HEK293 (cell line): ENCODE data around the gene GUCY1A2.

Experiments used
- CTCF ChIA-PET: fragments of 350-600 bp; formaldehyde crosslinking; extraction: SDS; loops from one replicate; lab custom pipeline; 2021; ENCODE audit warnings: antibody characterized with exemption; lab: Yijun Ruan, JAX
- POLR2A ChIA-PET: fragments of 300-600 bp; formaldehyde crosslinking; extraction: SDS; loops from one replicate; lab custom pipeline; 2020; ENCODE audit warnings: antibody characterized with exemption, inconsistent platforms; lab: Yijun Ruan, JAX
- H3K27ac ChIP-seq: fragments of 200-500 bp; sonication (Bioruptor generic); 2 replicates; pipeline ENCODE4 v1.5.1; 2014; ENCODE audit warnings: low read depth, low read length, control low read depth, inconsistent platforms; ENCODE audit errors: extremely low read depth
- H3K36me3 ChIP-seq, 2 experiments: fragments of 200-500 bp in 1 of 2; sonication (Bioruptor generic) in 1 of 2; 1 replicate in 1 of 2; 2 replicates in 1 of 2; pipeline ENCODE4 v1.5.1; 2014 to 2017; ENCODE audit warnings: inconsistent platforms in 2 of 2, low read length in 2 of 2; ENCODE audit not compliant: control insufficient read depth in 2 of 2, insufficient read depth in 1 of 2
- H3K4me1 ChIP-seq: fragments of 200-500 bp; sonication (Bioruptor generic); 2 replicates; pipeline ENCODE4 v1.5.1; 2014; ENCODE audit warnings: mild to moderate bottlenecking, low read length, inconsistent platforms; ENCODE audit not compliant: control insufficient read depth, insufficient read depth
- H3K4me3 ChIP-seq: 2 replicates; pipeline ENCODE4 v1.5.1; 2011; ENCODE audit warnings: low read depth, mild to moderate bottlenecking, control low read depth, low read length, moderate library complexity
- H3K9me3 ChIP-seq: fragments of 200-500 bp; sonication (Bioruptor generic); 2 replicates; pipeline ENCODE4 v1.5.1; 2014; ENCODE audit warnings: low read depth, low read length, inconsistent platforms; ENCODE audit not compliant: control insufficient read depth, insufficient read depth
- AEBP2 ChIP-seq: fragments of 450-650 bp; formaldehyde crosslinking; IDR thresholded peaks from 2 replicates; pipeline ENCODE4 v1.5.1; 2016; ENCODE audit warnings: missing biosample characterization, missing genetic modification characterization, borderline replicate concordance
- KLF16 ChIP-seq: fragments of 450-650 bp; formaldehyde crosslinking; IDR thresholded peaks from 2 replicates; pipeline ENCODE4 v1.5.1; 2017; ENCODE audit warnings: missing biosample characterization, missing genetic modification characterization
- PBX3 ChIP-seq: sonication (generic); formaldehyde crosslinking; IDR thresholded peaks from 2 replicates; pipeline ENCODE4 v1.8.1; 2022; ENCODE audit warnings: mild to moderate bottlenecking, moderate library complexity, missing genetic modification reagents
- SCRT2 ChIP-seq: fragments of 450-650 bp; formaldehyde crosslinking; IDR thresholded peaks from 2 replicates; pipeline ENCODE4 v1.5.1; 2016; ENCODE audit warnings: missing biosample characterization, missing genetic modification characterization
- ZBTB10 ChIP-seq: fragments of 450-650 bp; formaldehyde crosslinking; IDR thresholded peaks from 2 replicates; pipeline ENCODE4 v1.5.1; 2016; ENCODE audit warnings: missing biosample characterization, missing genetic modification characterization
- ZNF133 ChIP-seq: fragments of 450-650 bp; formaldehyde crosslinking; IDR thresholded peaks from 2 replicates; pipeline ENCODE4 v1.5.1; 2016; ENCODE audit warnings: missing biosample characterization, missing genetic modification characterization
- ZNF155 ChIP-seq: fragments of 450-650 bp; formaldehyde crosslinking; IDR thresholded peaks from 2 replicates; pipeline ENCODE4 v1.5.1; 2016; ENCODE audit warnings: missing biosample characterization, missing genetic modification characterization
- ZNF202 ChIP-seq: fragments of 450-650 bp; formaldehyde crosslinking; IDR thresholded peaks from 2 replicates; pipeline ENCODE4 v1.5.1; 2016; ENCODE audit warnings: missing biosample characterization, missing genetic modification characterization, borderline replicate concordance
- ZNF239 ChIP-seq: fragments of 450-650 bp; formaldehyde crosslinking; IDR thresholded peaks from 2 replicates; pipeline ENCODE4 v1.5.1; 2016; ENCODE audit warnings: missing biosample characterization, missing genetic modification characterization
- ZNF366 ChIP-seq: fragments of 450-650 bp; formaldehyde crosslinking; conservative IDR thresholded peaks from 2 replicates; pipeline ENCODE4 v1.5.1; 2016; ENCODE audit warnings: missing biosample characterization, missing genetic modification characterization
- ZNF473 ChIP-seq: fragments of 450-650 bp; formaldehyde crosslinking; IDR thresholded peaks from 2 replicates; pipeline ENCODE4 v1.5.1; 2017; ENCODE audit warnings: missing biosample characterization, missing genetic modification characterization
- ZNF513 ChIP-seq: fragments of 450-650 bp; IDR thresholded peaks from 2 replicates; pipeline ENCODE4 v1.5.1; 2018; ENCODE audit warnings: missing biosample characterization, missing genetic modification characterization
- ZNF548 ChIP-seq: fragments of 450-650 bp; formaldehyde crosslinking; IDR thresholded peaks from 2 replicates; pipeline ENCODE4 v1.5.1; 2016; ENCODE audit warnings: missing biosample characterization, missing genetic modification characterization
- ZNF596 ChIP-seq: fragments of 450-650 bp; IDR thresholded peaks from 2 replicates; pipeline ENCODE4 v1.5.0; 2018; ENCODE audit warnings: missing biosample characterization, mild to moderate bottlenecking, missing genetic modification characterization, moderate library complexity
- ZNF621 ChIP-seq: fragments of 450-650 bp; formaldehyde crosslinking; IDR thresholded peaks from 2 replicates; pipeline ENCODE4 v1.5.1; 2017; ENCODE audit warnings: missing biosample characterization, missing genetic modification characterization
- ZNF654 ChIP-seq: fragments of 450-650 bp; formaldehyde crosslinking; IDR thresholded peaks from 2 replicates; pipeline ENCODE4 v1.5.1; 2016; ENCODE audit warnings: low read depth, missing biosample characterization, missing genetic modification characterization
- ZNF658 ChIP-seq: fragments of 450-650 bp; formaldehyde crosslinking; IDR thresholded peaks from 2 replicates; pipeline ENCODE4; 2016; ENCODE audit warnings: missing biosample characterization, missing genetic modification characterization
- ZNF692 ChIP-seq: fragments of 450-650 bp; formaldehyde crosslinking; IDR thresholded peaks from 2 replicates; pipeline ENCODE4 v1.5.1; 2016; ENCODE audit warnings: missing biosample characterization, missing genetic modification characterization
- ZNF747 ChIP-seq: fragments of 450-650 bp; formaldehyde crosslinking; IDR thresholded peaks from 2 replicates; pipeline ENCODE4 v1.5.1; 2016; ENCODE audit warnings: missing biosample characterization, missing genetic modification characterization
- ZXDB ChIP-seq: fragments of 450-650 bp; formaldehyde crosslinking; IDR thresholded peaks from 2 replicates; pipeline ENCODE4 v1.5.1; 2016; ENCODE audit warnings: missing biosample characterization, missing genetic modification characterization

Gene GUCY1A2

DNA sequence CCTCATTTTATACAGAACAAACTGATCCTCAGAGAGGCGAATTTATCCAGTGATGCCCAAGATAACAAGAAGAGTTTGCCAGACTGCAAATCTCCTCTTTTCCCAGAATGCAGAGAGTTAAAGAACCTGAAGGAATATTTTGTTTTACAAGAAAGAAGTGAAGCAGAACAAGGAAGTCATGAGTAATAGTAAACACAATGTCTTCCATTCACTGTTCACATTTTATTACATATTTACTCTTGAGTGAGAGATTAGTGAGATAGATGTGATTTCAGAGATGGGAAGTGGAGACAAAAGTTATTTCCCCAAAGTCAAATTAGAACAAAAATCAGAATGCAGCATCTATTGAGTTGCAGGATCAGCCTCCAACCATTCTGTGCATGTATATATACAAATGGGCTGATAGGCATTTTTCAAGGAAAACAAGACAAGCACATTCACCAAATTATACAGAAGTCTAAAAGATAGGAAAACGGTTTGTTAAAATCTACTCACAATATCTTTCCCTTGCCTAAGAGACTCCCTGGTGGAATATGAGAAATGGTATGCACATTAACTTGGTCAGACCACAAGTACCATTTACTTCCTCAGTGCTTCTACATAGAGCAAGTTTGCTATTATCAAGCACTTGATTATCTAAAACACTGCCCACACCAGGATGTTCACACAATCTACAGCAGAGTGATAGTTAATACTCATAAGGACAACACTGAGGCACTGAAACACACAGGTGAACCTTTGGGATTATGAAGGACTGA lies 12.0 kb downstream of the GUCY1A2 start:
- ChIA-PET POLR2A (no interaction called here), CTCF (no interaction called here)
- no peaks in the 10 kb centered on the region for H3K4me1 ChIP-seq
- no peaks in the 10 kb centered on the region for H3K9me3 ChIP-seq
- TF ChIP-seq ZNF202 (tag by site-specific recombination): no peak
- TF ChIP-seq ZXDB: no peak
- TF ChIP-seq ZBTB10 (tag by site-specific recombination): no peak
- H3K27ac ChIP-seq: no peak overlapping the region
- H3K4me3 ChIP-seq: no peak overlapping the region
- no peaks in the 10 kb centered on the region for H3K36me3 ChIP-seq

DNA sequence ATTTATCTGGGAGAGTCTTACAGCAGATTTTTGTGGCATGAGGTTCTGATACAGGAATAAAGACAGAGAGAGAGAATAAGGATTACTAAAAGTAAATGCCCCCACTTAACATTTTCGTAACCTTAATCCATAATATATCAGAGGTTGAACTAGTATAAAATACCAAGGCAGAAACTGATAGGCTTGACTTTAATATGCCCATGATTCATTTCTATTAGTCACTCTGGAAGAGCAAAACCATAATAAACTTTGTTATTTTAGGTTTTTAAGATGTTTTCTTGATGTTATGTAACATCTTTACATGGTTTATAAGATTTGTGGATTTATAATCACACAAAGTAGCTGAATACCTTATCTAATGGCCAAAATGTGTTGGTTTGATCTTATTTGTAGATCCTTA lies 19.1 kb downstream of the GUCY1A2 start:
- Histone ChIP-seq H3K27ac (no peak overlapping the region), H3K36me3 (no peaks in the 10 kb centered on the region), H3K9me3 (no peaks in the 10 kb centered on the region), H3K4me3 (no peak overlapping the region), H3K4me1 (no peaks in the 10 kb centered on the region)
- POLR2A ChIA-PET: no interaction called here
- TF ChIP-seq AEBP2 (tag by site-specific recombination): no peak
- TF ChIP-seq SCRT2 (tag by site-specific recombination): no peak
- no peak for TF ChIP-seq ZNF239 (tag by site-specific recombination)
- TF ChIP-seq ZNF548 (tag by site-specific recombination): no peak
- no peak for TF ChIP-seq ZNF658
- no peak for TF ChIP-seq PBX3 (CRISPR knock-in tag)
- TF ChIP-seq ZNF155 (tag by site-specific recombination): no peak
- no peak for TF ChIP-seq KLF16 (tag by site-specific recombination)
- TF ChIP-seq ZNF473: no peak
- no peak for TF ChIP-seq ZNF747 (tag by site-specific recombination)
- no peak for TF ChIP-seq ZNF596 (tag by site-specific recombination)
- TF ChIP-seq ZNF366 (tag by site-specific recombination): no peak
- TF ChIP-seq ZNF621 (tag by site-specific recombination): no peak
- TF ChIP-seq ZNF133 (tag by site-specific recombination): no peak
- no peak for TF ChIP-seq ZNF654 (tag by site-specific recombination)
- no peak for TF ChIP-seq ZNF692 (tag by site-specific recombination)
- no peak for TF ChIP-seq ZNF513 (tag by site-specific recombination)
- CTCF ChIA-PET: interaction anchor here (0.6 kb wide), 1 partner anchor 9 kb away, joined by 3 read pairs; no protein-coding TSS in a partner anchor
